HG03196 (cell line): ENCODE data around the gene E2F2.

ENCODE experiments used
- ATAC-seq: cut with Tn5 transposase; IDR thresholded peaks from one replicate; pipeline ENCODE4 v1.9.1; 2021; ENCODE audit not compliant: unreplicated experiment

E2F2 gene

DNA sequence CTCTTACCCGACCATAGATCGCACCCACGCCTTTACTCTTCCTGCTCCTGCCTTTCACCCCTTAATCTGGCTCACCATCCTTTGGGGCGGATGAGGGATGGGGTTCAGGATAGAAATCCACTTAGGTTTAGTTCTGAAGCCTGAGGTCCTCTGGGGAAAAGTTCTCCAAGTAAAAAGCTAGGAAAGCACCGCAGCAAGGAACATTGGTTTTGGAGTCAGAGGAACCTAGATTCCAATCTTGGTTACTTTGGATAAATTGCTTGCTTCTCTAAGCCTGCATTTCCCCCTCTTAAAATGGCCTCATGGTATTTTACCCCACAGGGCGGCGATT lies 46.1 kb downstream of the E2F2 start:
- no peak for ATAC-seq

- no peak for ATAC-seq
Observed at GRCh38 chr1:23484253-23485001, 46.6 kb downstream of the E2F2 start.

GRCh38 chr1:23483321-23484252 lies 47.4 kb downstream of the E2F2 start, which contains the start of gene ASAP3:
Gene ASAP3, minus strand, starts transcription at chr1:23484179. Its CDS starts 46 bp downstream, at chr1:23484133.
- no peak for ATAC-seq

DNA sequence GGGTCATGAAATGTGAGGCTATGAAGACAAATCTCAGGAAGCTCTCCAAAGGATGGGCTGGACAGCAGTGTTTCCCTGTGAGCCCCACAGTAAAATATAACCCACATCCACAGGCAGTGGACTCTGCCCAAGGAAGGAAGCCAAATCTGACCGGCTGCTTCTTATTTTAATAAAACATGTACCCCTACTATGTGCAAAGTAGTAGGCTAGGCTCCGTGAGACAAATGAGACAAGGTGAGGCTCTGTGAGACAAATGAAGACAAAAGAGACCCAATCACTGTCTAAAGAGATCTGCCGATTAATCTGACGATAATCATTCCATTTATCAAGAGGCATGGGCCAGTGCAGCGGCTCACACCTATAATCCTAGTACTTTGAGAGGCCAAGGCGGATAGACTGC lies 49.1 kb downstream of the E2F2 start:
- ATAC-seq, result no peak

- ATAC-seq, result no peak
Observed at GRCh38 chr1:23481026-23481597, 49.9 kb downstream of the E2F2 start.

DNA sequence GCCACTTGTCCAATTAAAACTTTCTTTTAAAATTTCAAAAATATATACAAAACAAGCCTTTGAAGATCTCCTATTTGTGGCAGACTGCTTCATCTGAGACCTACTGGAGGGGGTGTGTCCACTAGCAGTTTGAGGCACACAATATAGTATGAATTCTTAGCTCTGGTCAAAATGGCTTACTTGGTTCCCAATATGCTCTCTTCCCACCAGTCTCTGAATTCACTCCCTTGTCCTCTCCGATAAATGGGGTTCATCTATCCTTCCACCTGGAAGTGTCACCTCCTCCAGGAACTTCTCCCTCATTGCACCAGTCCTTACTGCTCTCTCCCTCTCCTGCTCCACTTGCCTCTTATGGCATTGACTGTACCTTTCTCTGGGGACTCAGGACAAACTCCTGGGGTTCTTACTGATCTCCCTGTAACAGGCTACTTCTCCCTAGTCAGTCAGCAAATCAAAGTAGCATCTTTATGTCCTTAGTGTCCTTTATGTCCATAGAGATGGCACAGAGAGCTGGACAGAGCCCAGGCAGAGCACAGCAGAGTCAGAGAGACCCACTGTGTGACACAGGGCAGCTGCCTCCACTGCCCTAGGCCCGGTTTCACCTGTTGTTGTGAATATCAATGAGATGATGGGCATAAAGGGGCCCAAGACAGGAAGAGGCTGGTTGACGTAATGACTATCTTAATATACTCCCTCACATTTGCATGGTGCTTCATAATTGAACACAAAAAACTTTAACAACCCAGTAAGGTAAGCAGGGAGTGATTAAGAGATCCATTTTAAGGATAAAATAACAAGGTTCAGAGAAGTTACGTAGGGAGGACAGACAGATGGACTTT lies 50.6 kb downstream of the E2F2 start:
- no peak for ATAC-seq

DNA sequence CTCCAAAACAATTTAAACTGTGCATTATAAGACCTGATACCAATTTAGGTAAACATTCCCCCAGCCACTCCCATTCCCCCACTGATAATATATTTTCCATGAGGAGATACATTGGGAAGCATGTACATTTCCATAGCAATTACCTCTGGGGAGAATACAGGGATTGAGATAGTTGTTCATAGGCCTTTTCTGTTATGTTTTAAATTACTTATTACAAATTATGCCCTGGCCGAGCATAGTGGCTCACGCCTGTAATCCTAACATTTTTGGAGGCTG lies 51.4 kb downstream of the E2F2 start:
- ATAC-seq, result no peak

DNA sequence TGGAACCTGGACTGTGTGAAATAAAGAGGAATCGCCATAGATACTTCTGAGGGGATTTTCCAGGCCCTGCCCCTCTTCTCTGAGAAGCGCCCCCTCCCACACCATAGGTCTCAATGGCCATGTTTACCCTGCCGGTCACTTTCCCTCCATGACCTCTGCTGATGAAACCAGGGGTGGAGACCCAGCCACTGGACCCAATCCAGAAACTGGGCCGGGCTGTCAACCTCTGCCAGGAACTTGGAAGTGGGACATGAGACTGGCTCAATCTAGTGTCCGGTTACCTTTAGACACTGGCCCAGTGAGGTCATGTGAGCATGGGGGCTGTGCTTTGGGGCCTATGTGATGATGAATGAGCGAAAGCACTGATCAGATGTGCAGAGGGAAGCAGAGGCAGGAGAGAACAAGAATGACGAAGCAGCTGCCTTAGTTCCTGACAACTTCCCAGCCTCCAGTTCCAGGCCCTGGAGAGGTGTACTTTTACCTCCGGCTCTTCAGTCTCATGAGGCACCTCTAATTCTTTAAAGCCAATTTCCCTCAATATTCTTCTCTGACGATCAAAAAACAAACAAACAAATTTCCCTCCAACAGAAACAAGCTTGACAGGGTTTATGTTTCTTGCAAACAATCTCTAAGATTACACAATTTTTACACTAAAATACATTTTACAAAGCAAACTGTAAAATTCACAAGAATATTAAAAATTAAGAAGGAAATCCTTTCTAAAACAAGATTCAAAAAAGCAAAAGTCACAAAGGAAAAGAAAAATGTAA lies 52.0 kb downstream of the E2F2 start:
- no peak for ATAC-seq

GRCh38 chr1:23477359-23478144 lies 53.5 kb downstream of the E2F2 start:
- no peak for ATAC-seq

- ATAC-seq, result no peak
Observed at GRCh38 chr1:23475641-23476040, 55.4 kb downstream of the E2F2 start.

DNA sequence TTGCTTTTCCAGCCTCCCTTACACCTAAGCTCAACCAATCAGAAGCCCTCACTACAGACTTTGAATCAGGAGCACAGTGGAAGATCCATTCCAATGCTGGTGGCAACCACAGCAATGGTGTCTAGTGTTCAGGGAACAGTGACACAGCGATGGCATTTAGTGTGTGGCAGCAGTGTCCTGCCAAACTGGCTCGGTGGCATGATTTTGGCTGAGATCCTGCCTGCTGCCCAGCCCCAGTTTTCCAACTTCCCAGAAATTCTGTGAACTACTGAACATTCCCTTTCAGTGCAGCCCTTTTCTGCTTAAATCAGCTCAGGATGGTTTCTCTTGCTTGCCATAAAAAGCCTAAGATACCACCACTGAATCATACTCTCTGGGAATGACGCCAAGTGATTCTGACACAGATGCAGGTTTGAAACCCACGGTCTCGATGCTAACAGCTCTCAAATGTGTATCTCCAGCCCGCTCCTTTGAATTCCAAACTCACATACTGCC lies 55.9 kb downstream of the E2F2 start:
- no peak for ATAC-seq

DNA sequence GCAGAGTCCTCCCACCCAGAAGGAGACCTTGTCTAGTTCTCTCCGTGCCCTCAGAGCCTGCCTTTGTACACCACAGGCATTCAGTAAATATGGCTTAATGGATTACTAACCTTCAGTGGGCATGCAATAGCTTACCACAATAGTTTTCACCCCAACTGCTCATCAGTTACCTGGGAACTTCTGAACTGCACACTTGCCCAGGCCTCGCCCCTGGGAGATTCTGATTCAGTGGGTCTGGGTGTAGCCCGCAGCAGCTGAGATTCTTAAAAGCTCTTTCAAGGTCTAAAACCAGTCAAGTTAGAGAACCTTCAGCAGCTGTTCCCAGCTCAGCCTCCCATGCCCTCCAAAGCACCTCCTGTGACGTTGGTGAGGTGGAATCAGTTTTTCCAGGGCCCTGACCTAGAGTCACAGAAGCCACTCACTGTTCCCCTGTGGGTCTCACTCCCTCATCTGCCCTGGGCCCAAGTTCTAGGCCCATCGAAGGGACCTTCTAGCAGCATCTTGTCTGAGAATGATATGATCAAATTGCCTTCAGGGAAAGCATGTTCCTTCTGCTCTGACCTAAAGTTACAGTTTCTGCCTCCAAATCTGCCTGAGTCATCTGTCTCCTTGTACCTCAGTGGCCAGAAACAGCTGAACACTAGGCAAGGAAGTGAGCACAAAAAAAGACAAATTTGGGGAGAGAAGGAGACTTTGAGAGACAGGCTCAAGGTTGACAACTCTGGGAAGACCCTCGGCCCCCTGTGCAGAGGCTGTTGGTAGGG lies 57.8 kb downstream of the E2F2 start:
- ATAC-seq, result no peak

GRCh38 chr1:23472351-23473036 lies 58.5 kb downstream of the E2F2 start:
- ATAC-seq, result no peak

DNA sequence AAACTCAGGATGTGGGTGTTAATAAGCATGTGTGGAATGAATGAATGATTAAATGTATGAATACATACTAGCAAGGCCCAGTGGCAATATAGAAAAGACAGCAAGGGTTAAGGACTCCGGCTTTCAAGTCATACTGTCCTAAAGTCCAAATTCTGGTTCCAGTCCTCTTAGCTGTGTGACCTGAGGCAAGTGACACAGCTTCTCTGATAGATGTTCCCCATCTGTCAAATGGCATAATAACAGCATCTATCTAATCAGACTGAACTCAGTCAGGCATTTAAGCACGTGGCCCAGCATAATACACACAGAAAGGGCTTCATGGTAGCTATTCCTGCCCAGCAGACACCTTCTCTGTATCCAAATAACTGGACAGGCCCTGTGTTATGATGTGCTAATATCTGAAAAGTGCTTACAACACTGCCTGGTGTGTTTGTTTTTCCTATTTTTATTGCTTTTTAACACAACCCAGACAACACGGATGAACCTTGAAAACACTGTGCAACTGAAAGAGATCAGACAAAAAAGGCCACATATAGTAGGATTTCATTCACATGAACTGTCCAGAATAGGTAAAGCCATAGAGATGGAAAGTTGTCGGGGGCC lies 59.5 kb downstream of the E2F2 start:
- ATAC-seq, result no peak

DNA sequence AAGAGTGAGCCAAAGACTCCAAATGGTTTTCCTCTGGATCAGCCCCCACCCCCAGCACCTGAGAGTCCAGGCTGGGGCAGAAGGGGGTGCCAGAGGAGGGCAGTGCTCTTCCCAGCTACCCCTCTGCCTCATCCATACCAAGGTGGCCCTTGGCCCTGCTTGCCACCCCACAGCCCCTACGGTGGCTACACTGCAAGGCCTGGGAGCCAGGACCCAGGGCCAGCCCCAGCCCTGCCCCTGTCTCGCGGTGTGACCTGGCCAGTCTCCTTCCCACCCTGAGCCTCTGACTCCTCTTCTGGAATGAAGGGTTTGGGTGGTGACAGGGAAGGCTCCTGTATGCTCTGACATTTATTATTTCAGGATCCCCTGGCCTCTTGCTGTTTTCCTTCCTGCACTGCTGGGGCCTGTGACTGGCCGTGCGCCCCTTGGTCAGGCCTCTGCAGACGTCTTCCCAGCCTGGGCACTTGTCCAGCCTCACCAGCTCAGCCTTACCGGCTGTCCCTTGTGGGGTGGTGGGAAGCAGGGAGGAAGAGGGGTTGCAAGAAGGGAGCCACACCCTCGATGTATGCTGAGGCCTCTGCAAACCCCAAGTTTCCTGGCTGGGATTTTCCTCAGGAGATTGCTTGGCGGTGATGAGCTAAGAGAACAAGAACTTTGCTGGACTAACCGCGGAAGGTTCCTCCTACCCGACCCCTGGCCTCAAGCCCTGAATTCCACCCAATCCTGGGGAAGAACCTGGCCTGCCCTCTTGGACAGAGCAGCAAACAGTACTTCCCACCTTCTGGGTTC lies 60.6 kb downstream of the E2F2 start:
- ATAC-seq, result no peak

GRCh38 chr1:23469372-23469982 lies 61.6 kb downstream of the E2F2 start:
- no peak for ATAC-seq
